MM.1S (cell line): ENCODE measurements around the gene PBX3.

Experiments
- DNase-seq: peaks from one replicate; pipeline ENCODE4 v3.0.0-alpha.2; 2015
- H2AFZ ChIP-seq: fragments of 300-600 bp; sonication (generic); 2 replicates; pipeline ENCODE4 v1.6.0; 2016; ENCODE audit warnings: antibody characterized with exemption, low read length
- H3F3A ChIP-seq: fragments of 300-600 bp; sonication (generic); 2 replicates; pipeline ENCODE4 v1.6.1; 2016; ENCODE audit warnings: mild to moderate bottlenecking, antibody characterized with exemption, low read length, moderate library complexity, mixed read lengths; ENCODE audit not compliant: insufficient read depth
- H3K27ac ChIP-seq: fragments of 300-600 bp; sonication (generic); 2 replicates; pipeline ENCODE4 v1.5.1; 2016; ENCODE audit warnings: mild to moderate bottlenecking, low read length
- H3K27me3 ChIP-seq: fragments of 300-600 bp; sonication (generic); replicated peaks from 2 replicates; pipeline ENCODE4 v1.6.0; 2016; ENCODE audit warnings: low read length; ENCODE audit not compliant: insufficient read depth
- H3K36me3 ChIP-seq: fragments of 300-600 bp; sonication (generic); replicated peaks from 2 replicates; pipeline ENCODE4 v1.6.1; 2016; ENCODE audit warnings: mild to moderate bottlenecking, low read length, mixed read lengths; ENCODE audit not compliant: insufficient read depth
- H3K4me1 ChIP-seq: fragments of 300-600 bp; sonication (generic); 2 replicates; pipeline ENCODE4 v1.6.1; 2016; ENCODE audit warnings: low read length, mixed read lengths
- H3K4me2 ChIP-seq: fragments of 300-600 bp; sonication (generic); 2 replicates; pipeline ENCODE4 v1.6.0; 2016; ENCODE audit warnings: low read depth, low read length
- H3K4me3 ChIP-seq: fragments of 300-600 bp; sonication (generic); 2 replicates; pipeline ENCODE4 v1.5.1; 2016; ENCODE audit warnings: low read length, mixed read lengths
- H3K79me2 ChIP-seq: fragments of 300-600 bp; sonication (generic); 2 replicates; pipeline ENCODE4 v1.6.1; 2016; ENCODE audit warnings: mixed run types, low read length, mixed read lengths
- H3K9ac ChIP-seq: fragments of 300-600 bp; sonication (generic); 2 replicates; pipeline ENCODE4 v1.6.1; 2016; ENCODE audit warnings: low read length, mixed read lengths
- H3K9me2 ChIP-seq: fragments of 300-600 bp; sonication (generic); replicated peaks from 2 replicates; pipeline ENCODE4 v1.6.1; 2016; ENCODE audit warnings: mild to moderate bottlenecking, low read length, mixed read lengths; ENCODE audit not compliant: insufficient read depth
- H3K9me3 ChIP-seq: fragments of 300-600 bp; sonication (generic); replicated peaks from 2 replicates; pipeline ENCODE4 v1.6.1; 2016; ENCODE audit warnings: mild to moderate bottlenecking, low read length, mixed read lengths; ENCODE audit not compliant: insufficient read depth
- H4K20me1 ChIP-seq: fragments of 300-600 bp; sonication (generic); 2 replicates; pipeline ENCODE4 v1.6.1; 2016; ENCODE audit warnings: mild to moderate bottlenecking, low read length, moderate library complexity, mixed read lengths; ENCODE audit not compliant: insufficient read depth
- EZH2 ChIP-seq: fragments of 300-600 bp; sonication (generic); optimal IDR thresholded peaks from 2 replicates; pipeline ENCODE3; 2017; ENCODE audit warnings: low read depth, mild to moderate bottlenecking, antibody characterized with exemption, low read length, mixed read lengths
- EZH2phosphoT487 ChIP-seq: fragments of 300-600 bp; sonication (generic); IDR thresholded peaks from 2 replicates; pipeline ENCODE4 v1.6.1; 2018; ENCODE audit warnings: antibody characterized with exemption, low read length
- TF ChIP-seq, protein P1 (sequence below): fragments of 300-600 bp; sonication (generic); IDR thresholded peaks from 2 replicates; pipeline ENCODE4 v1.5.1; 2016; ENCODE audit warnings: antibody characterized with exemption, low read length, mixed read lengths

The PBX3 gene

DNA sequence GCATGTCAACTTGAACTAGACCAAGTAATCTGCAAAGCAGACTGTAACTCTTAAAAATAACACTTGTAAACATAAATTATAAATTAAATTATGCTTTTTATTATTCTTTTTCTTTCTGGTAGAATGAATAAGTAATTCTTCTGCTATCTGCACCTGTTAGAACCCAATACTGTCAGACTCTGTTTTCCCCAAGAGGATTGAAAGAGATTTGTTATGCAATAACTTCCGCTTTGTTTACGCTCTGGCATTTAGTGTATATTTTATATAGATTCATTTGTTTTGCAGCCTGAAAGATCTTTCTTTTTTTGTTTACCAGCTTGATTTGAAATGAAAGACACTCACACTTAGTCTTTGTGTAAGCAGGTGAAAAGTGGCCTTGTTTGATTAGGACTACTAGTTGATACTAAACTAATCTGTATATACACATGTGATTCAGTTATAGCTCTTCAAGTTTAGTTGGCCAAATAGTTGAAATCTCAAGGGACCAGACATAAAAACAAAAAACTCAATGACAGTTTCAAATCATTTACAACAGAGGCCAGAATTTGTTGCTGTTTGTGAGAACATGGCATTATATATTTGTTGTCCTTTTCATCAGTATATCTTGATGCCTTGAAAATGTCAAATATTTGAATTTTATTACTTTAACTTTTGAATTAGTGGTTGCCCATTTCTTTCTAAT is 155.8 kb downstream of the PBX3 start:
- Histone ChIP-seq H3K36me3 (no peaks in the 10 kb centered on the region), H3K79me2 (no peaks in the 10 kb centered on the region), H3K27me3 (no peaks in the 10 kb centered on the region)

DNA sequence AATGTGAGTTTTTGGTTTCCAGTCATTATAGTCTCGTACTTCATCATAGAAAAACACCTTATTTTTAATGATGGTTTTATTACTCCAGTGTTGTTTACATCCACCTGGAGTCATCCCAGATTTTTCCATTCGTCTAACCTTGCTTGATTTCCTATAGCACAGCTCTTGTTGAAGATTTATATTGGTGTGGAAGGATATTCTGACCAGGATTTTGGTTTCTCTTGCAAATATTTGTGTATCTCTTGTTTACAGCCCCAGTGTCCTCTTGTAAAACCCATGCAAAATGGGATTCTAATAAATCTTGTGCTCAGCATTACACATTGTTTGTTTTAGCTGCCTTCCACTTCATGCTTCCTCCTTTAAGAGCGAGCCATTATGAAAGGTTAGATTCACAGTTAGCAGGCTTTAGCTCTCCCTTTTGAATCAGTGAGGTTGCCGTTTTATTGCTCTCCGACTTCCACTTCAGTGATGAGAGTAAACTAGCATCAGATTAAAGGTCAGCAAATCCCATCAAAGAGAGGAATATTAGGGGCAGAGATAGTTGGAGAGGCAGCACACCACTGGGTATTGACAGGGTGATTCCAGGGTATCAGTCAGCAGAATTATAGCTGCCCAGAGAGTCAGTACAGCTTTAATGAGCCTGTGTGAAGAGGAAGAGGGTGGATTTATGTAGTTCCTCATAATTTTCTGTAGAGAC is 157.1 kb downstream of the PBX3 start:
- Histone ChIP-seq H3K27ac (no peak overlapping the region), H3K27me3 (no peaks in the 10 kb centered on the region), H3K9me2 (no peaks in the 10 kb centered on the region), H2AFZ (no peak overlapping the region), H3K9ac (no peak overlapping the region), H3K4me1 (no peaks in the 10 kb centered on the region), H3F3A (no peaks in the 10 kb centered on the region), H3K9me3 (no peaks in the 10 kb centered on the region), H4K20me1 (no peaks in the 10 kb centered on the region), H3K4me3 (no peak overlapping the region), H3K79me2 (no peaks in the 10 kb centered on the region), H3K4me2 (no peak overlapping the region), H3K36me3 (no peaks in the 10 kb centered on the region)
- no peak for DNase-seq
- TF ChIP-seq, protein P1, sequence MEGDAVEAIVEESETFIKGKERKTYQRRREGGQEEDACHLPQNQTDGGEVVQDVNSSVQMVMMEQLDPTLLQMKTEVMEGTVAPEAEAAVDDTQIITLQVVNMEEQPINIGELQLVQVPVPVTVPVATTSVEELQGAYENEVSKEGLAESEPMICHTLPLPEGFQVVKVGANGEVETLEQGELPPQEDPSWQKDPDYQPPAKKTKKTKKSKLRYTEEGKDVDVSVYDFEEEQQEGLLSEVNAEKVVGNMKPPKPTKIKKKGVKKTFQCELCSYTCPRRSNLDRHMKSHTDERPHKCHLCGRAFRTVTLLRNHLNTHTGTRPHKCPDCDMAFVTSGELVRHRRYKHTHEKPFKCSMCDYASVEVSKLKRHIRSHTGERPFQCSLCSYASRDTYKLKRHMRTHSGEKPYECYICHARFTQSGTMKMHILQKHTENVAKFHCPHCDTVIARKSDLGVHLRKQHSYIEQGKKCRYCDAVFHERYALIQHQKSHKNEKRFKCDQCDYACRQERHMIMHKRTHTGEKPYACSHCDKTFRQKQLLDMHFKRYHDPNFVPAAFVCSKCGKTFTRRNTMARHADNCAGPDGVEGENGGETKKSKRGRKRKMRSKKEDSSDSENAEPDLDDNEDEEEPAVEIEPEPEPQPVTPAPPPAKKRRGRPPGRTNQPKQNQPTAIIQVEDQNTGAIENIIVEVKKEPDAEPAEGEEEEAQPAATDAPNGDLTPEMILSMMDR: no peak
- no peak for TF ChIP-seq EZH2phosphoT487
- TF ChIP-seq EZH2: no peak

More for the DNA sequence above, 155.8 kb downstream of the PBX3 start:
- TF ChIP-seq EZH2 (no peak), EZH2phosphoT487 (no peak)
- TF ChIP-seq, protein P1: no peak
- H2AFZ ChIP-seq: no peak overlapping the region
- no peaks in the 10 kb centered on the region for H3K4me1 ChIP-seq
- H3K9me3 ChIP-seq: no peaks in the 10 kb centered on the region
- no peak overlapping the region for H3K9ac ChIP-seq
- H3K4me2 ChIP-seq: no peak overlapping the region
- H3K9me2 ChIP-seq: no peaks in the 10 kb centered on the region
- H3K4me3 ChIP-seq: no peak overlapping the region
- no peak for DNase-seq
- H4K20me1 ChIP-seq: no peaks in the 10 kb centered on the region
- no peak overlapping the region for H3K27ac ChIP-seq
- H3F3A ChIP-seq: no peaks in the 10 kb centered on the region

DNA sequence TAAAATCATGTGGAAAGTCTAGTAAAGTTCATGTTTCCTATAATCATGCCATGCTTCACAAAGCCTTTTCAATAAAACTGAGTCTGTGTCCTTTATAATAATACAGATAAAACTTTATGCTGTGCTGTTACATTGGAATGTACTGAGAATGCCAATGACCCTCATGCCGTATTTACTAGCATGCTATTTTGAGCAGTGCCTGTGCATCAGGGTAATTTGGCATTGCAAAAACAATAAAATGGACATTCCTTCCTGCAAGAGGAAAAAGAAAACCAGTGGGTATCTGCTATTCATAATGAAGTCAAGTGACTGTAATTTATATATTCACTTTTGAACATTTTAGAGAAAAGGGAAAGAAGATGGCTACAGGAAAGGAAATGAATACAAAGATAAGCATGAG is 159.0 kb downstream of the PBX3 start:
- no peaks in the 10 kb centered on the region for H3K79me2 ChIP-seq
- H3K4me2 ChIP-seq: no peak overlapping the region
- no peak overlapping the region for H2AFZ ChIP-seq
- H3K9me3 ChIP-seq: no peaks in the 10 kb centered on the region
- H4K20me1 ChIP-seq: no peaks in the 10 kb centered on the region
- no peak overlapping the region for H3K9ac ChIP-seq
- H3K4me1 ChIP-seq: no peaks in the 10 kb centered on the region
- H3K36me3 ChIP-seq: no peaks in the 10 kb centered on the region
- TF ChIP-seq, protein P1: no peak
- TF ChIP-seq EZH2phosphoT487 (no peak), EZH2 (no peak)
- H3K27ac ChIP-seq: no peak overlapping the region
- H3K4me3 ChIP-seq: no peak overlapping the region
- DNase-seq: no peak
- H3K27me3 ChIP-seq: no peaks in the 10 kb centered on the region
- H3F3A ChIP-seq: no peaks in the 10 kb centered on the region
- H3K9me2 ChIP-seq: no peaks in the 10 kb centered on the region
